ENCODE results near the gene YKT6.
"Not testable (repeated sequence)": the region's sequence is repeated elsewhere in the genome, so short reads cannot be mapped to it uniquely, and the experiment has no call there.

The YKT6 gene

DNA sequence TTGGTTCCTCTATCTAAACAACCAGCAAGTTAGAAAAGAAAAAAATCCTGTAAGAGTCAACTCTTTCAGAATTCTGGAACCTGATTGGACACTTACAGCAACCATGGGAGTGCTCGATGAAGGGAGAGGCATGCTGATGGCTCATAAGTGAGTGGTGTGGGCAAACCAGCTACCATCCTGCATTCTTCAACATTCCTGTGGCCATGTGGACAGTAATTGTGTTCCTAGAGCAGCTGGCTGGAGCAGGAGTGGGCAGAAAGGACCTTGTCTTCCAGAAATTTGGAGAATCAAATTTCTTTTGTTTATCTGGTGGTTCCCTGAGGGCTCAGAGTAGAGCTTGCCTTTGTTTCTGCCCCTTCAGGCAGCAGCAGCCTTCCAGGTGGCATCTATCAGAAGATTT is 37.2 kb upstream of the YKT6 start:
- Mint-ChIP-seq H3K4me3 (no peak overlapping the region), H3K4me1 (no peaks in the 10 kb centered on the region), H3K36me3 (ENCODE audit: low read depth) (peaks cover 4% of the 10 kb centered on the region), H3K27ac (no peak overlapping the region), H3K9me3 (peaks cover 9% of the 10 kb centered on the region), H3K27me3 (ENCODE audit: low read depth) (peaks cover 9% of the 10 kb centered on the region)
- TF ChIP-seq, protein P1, sequence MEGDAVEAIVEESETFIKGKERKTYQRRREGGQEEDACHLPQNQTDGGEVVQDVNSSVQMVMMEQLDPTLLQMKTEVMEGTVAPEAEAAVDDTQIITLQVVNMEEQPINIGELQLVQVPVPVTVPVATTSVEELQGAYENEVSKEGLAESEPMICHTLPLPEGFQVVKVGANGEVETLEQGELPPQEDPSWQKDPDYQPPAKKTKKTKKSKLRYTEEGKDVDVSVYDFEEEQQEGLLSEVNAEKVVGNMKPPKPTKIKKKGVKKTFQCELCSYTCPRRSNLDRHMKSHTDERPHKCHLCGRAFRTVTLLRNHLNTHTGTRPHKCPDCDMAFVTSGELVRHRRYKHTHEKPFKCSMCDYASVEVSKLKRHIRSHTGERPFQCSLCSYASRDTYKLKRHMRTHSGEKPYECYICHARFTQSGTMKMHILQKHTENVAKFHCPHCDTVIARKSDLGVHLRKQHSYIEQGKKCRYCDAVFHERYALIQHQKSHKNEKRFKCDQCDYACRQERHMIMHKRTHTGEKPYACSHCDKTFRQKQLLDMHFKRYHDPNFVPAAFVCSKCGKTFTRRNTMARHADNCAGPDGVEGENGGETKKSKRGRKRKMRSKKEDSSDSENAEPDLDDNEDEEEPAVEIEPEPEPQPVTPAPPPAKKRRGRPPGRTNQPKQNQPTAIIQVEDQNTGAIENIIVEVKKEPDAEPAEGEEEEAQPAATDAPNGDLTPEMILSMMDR (IDR thresholded peaks at IDR 0.05; ENCODE audit: unreplicated experiment in 3 of 3): no peak

DNA sequence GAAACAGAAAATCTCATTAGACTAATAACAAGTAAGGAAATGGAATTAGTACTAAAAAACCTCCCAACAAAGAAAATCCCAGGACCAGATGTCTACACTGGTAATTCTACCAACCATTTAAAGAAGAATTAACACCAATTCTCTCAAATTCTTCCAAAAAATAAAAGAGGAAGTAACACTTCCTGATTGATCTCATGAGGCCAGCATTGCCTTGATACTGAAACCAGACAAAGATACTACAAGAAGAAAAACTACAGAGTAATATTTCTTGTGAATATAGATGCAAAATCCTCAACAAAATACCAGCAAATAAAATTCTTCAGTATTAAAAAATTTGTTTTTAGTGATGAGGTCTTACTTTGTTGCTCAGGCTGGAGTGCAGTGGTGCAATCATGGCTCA is 32.9 kb upstream of the YKT6 start:
- peaks cover 17% of the 10 kb centered on the region for H3K9me3 Mint-ChIP-seq
- H3K27ac Mint-ChIP-seq: no peak overlapping the region
- TF ChIP-seq, protein P1 (IDR thresholded peaks at IDR 0.05; ENCODE audit: unreplicated experiment in 3 of 3): no peak
- peaks cover 17% of the 10 kb centered on the region for H3K27me3 Mint-ChIP-seq (ENCODE audit: low read depth)
- peaks cover 4% of the 10 kb centered on the region for H3K36me3 Mint-ChIP-seq (ENCODE audit: low read depth)
- H3K4me1 Mint-ChIP-seq: no peaks in the 10 kb centered on the region
- no peak overlapping the region for H3K4me3 Mint-ChIP-seq

DNA sequence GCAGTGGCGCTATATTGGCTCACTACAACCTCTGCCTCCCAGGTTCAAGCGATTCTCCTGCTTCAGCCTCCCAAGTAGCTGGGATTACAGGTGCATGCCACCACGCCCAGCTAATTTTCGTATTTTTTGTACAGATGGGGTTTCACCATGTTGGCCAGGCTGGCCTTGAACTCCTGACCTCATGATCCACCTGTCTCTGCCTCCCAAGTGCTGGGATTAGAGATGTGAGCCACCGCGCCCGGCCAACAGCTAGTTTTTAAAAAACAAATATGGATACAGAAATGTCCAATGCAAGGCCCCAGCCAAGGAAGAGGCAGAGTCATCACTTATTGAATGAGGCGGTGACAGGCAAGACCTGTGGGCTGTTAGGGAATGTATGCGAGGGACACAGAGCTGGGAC is 28.9 kb upstream of the YKT6 start:
- H3K27me3 Mint-ChIP-seq (ENCODE audit: low read depth): peaks cover 31% of the 10 kb centered on the region
- not testable (repeated sequence) for H3K36me3 Mint-ChIP-seq (ENCODE audit: low read depth); H3K4me3 Mint-ChIP-seq; H3K27ac Mint-ChIP-seq; H3K4me1 Mint-ChIP-seq; H3K9me3 Mint-ChIP-seq

DNA sequence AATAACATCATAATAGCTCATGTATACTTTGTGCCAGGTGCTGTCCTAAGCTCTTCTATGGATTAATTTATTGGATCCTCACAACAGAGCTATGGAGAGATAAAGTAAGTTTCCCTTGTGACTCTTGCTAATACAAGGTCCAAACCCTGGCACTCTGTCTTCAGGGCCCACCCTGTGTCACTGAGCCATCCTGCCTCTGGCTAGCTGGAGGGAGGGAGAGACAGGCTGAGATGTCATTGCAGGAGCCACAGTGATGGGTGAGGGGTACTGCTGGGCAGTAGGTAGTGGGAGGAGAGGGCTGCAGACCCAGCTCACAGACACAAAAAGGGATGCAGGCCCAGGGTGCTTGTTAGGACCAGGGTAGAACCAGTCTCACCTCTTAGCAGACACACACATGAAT is 28.4 kb upstream of the YKT6 start:
- peaks cover 35% of the 10 kb centered on the region for H3K27me3 Mint-ChIP-seq (ENCODE audit: low read depth)
- TF ChIP-seq, protein P1 (IDR thresholded peaks at IDR 0.05; ENCODE audit: unreplicated experiment in 3 of 3): no peak
- H3K4me1 Mint-ChIP-seq: no peaks in the 10 kb centered on the region
- no peaks in the 10 kb centered on the region for H3K36me3 Mint-ChIP-seq (ENCODE audit: low read depth)
- no peak overlapping the region for H3K27ac Mint-ChIP-seq
- no peak overlapping the region for H3K4me3 Mint-ChIP-seq
- H3K9me3 Mint-ChIP-seq: peaks cover 8% of the 10 kb centered on the region

DNA sequence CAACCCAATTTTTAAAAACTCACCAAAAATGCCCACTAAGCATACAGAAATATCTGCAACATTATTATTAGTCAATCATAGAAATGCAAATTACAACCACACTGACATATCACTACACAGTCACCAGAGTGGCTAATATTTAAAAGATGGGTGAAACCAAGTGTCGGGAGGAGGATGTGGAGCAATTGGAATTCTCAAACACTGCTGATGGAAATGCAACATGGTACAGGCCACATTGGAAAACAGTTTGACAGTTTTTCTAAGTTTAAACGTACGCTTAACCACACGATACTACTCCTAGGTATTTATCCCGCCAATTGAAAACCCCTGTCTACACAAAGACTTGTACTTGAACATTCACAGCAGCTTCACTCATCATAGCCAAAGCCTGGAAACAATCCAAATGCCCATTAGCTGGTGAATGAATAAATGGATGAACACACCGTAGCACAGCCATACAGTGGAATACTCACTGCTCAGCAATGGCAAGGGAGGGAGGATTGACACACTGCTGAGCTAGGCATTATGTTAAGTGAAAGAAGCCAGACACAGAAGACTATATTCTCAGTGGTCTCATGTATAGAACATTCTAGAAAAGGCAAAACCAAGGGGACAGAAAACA is 27.9 kb upstream of the YKT6 start:
- Mint-ChIP-seq H3K27ac (no peak overlapping the region), H3K4me1 (no peaks in the 10 kb centered on the region), H3K27me3 (ENCODE audit: low read depth) (peaks cover 35% of the 10 kb centered on the region), H3K4me3 (no peak overlapping the region), H3K9me3 (peaks cover 8% of the 10 kb centered on the region), H3K36me3 (ENCODE audit: low read depth) (no peaks in the 10 kb centered on the region)
- TF ChIP-seq, protein P1 (IDR thresholded peaks at IDR 0.05; ENCODE audit: unreplicated experiment in 3 of 3): no peak

DNA sequence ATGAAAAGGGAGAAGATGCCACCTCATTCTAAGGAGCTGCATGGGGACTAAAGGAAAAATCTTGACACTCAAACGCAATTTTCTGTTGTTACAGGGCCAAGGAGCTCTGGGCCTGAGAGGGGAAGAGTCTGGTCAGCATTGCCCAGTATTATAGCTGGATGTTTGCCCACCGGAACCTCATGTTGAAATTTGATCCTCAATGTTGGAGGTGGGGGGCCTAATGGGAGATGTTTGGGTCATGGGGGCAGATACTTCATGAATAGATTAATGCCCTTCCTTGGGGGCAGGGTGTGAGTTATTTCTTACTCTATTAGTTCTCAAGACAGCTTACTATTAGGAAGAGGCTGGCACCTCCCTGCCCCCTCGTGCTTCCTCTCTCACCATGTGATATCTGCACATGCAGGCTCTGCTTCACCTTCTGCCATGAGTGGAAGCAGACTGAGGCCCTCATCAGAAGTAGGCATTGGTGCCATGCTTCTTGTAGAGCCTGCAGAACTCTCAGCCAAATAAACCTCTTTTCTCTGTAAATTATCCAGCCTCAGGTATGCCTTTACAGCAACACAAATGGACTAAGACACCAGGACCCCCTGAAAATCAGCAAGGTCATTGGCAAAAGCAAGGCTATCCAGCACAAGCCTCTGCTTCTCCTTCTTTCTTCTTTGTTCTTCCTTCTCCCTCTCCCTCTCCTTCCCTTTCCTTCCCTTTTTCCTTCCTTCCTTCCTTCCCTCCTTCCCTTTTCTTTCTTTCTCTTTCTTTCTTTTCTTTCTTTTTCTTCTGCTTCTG is 26.7 kb upstream of the YKT6 start:
- Mint-ChIP-seq H3K27me3 (ENCODE audit: low read depth) (peaks cover 35% of the 10 kb centered on the region), H3K36me3 (ENCODE audit: low read depth) (no peaks in the 10 kb centered on the region), H3K9me3 (peaks cover 5% of the 10 kb centered on the region), H3K4me1 (no peaks in the 10 kb centered on the region), H3K4me3 (no peak overlapping the region), H3K27ac (no peak overlapping the region)
- TF ChIP-seq, protein P1 (IDR thresholded peaks at IDR 0.05; ENCODE audit: unreplicated experiment in 3 of 3): no peak

DNA sequence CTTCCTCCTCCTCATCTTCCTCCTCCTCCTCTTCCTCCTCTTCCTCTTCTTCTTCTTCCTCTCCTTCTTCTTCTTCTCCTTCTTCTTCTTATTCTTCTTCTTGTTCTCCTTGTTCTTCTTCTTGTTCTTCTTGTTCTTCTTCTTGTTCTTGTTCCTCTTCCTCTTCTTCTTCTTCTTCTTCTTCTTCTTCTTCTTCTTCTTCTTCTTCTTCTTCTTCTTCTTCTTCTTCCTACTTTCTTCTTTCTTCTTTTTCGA is 26.2 kb upstream of the YKT6 start:
- H3K27me3 Mint-ChIP-seq (ENCODE audit: low read depth): peaks cover 35% of the 10 kb centered on the region
- not testable (repeated sequence) for H3K4me1 Mint-ChIP-seq; H3K36me3 Mint-ChIP-seq (ENCODE audit: low read depth); H3K4me3 Mint-ChIP-seq; H3K9me3 Mint-ChIP-seq; H3K27ac Mint-ChIP-seq

All from nephron (organoid).